Heart left ventricle (tissue), 16 donors: ENCODE data around the gene SKA2. TPM values are rescaled to one million over a fixed set of nuclear protein-coding genes. Genes with fewer than 3 reads are reported as not detected.

Experiments used
- ATAC-seq, 4 donors: fragments of 200-7000 bp; cut with Tn5 transposase; one replicate each; pipeline ENCODE4 v1.9.1; 2020 to 2022; ENCODE audit warnings: moderate library complexity in 4 of 4, mild to moderate bottlenecking in 3 of 4, moderate number of reproducible peaks in 1 of 4
- DNase-seq, 5 donors: peaks; one replicate each; pipeline ENCODE4 v3.0.0-alpha.2; 2020
- H3K27ac ChIP-seq, 12 donors: fragments of 200-600 bp; sonication (generic) in 4 of 12; one replicate each; pipeline versions ENCODE4 v1.5.0 to v1.8.0; 2016 to 2022; ENCODE audit warnings: mild to moderate bottlenecking in 2 of 12
- H3K27me3 ChIP-seq, 9 donors: fragments of 200-600 bp; sonication (generic) in 2 of 9; one replicate each; pipeline versions ENCODE4 v1.5.1 to v1.8.0; 2016 to 2022; ENCODE audit warnings: mild to moderate bottlenecking in 3 of 9
- H3K36me3 ChIP-seq, 9 donors: fragments of 200-600 bp; sonication (generic) in 2 of 9; one replicate each; pipeline versions ENCODE4 v1.5.0 to v1.8.0; 2018 to 2022; ENCODE audit warnings: mild to moderate bottlenecking in 2 of 9
- H3K4me1 ChIP-seq, 12 donors: fragments of 200-600 bp; sonication (generic) in 4 of 12; one replicate each; pipeline versions ENCODE4 v1.5.0 to v1.8.0; 2016 to 2022; ENCODE audit warnings: mild to moderate bottlenecking in 3 of 12
- H3K4me3 ChIP-seq, 12 donors: fragments of 200-600 bp; sonication (generic) in 4 of 12; one replicate each; pipeline versions ENCODE4 v1.5.0 to v1.8.0; 2017 to 2022; ENCODE audit warnings: mild to moderate bottlenecking in 9 of 12, moderate library complexity in 4 of 12
- H3K9me3 ChIP-seq, 12 donors: fragments of 200-600 bp; sonication (generic) in 4 of 12; one replicate each; pipeline versions ENCODE4 v1.5.0 to v1.8.0; 2016 to 2022; ENCODE audit warnings: mild to moderate bottlenecking in 1 of 12
- CTCF ChIP-seq, 12 donors: fragments of 200-600 bp; sonication (generic) in 4 of 12; IDR thresholded peaks; one replicate each; pipeline versions ENCODE4 v1.5.0 to v1.8.0; 2018 to 2022; ENCODE audit warnings: antibody characterized with exemption in 12 of 12, mild to moderate bottlenecking in 5 of 12
- POLR2A ChIP-seq, 2 donors: fragments of 450-650 bp; IDR thresholded peaks; one replicate each; pipeline ENCODE4 v1.6.1; 2017; ENCODE audit warnings: antibody characterized with exemption in 2 of 2, mild to moderate bottlenecking in 2 of 2, moderate library complexity in 2 of 2
- WGBS, 4 donors: extraction: QIAGEN DNeasy Blood & Tissue Kit in 2 of 4; methylation state at CpG; one replicate each; pipeline versions ENCODE4 v1.1.5 to v1.1.7; 2013 to 2018; 5-methylcytosine and 5-hydroxymethylcytosine counted together
- intact Hi-C, 10 donors: fragments of 100-400 bp; cut with DNase I; formaldehyde crosslinking; loops; one replicate each; pipeline versions ENCODE4 v1.11.1 to v1.14.2; 2022
- polyA plus RNA-seq, 2 donors: library from polyadenylated mRNA; stranded (reverse); fragments of 200-250 nt; gene quantifications; one replicate each; pipeline ENCODE4 v1.2.3, GENCODE V29; 2013
- total RNA-seq, 9 donors: library from RNA; depleted of rRNA in 2 of 9; stranded (reverse); fragments of >200 nt in 2 of 9; fragmentation: NEBNext Ultra II Directional in 3 of 9; extraction: Animal tissue kit (Norgen Biotek cat#: 25700) in 3 of 9; gene quantifications; one replicate each; pipeline versions ENCODE4 v1.1.0 to v1.2.4, GENCODE V29; 2016 to 2023
- donor health status: ischemic (EF 13 %, LVEDD 7.1; RV severe dilation, severe dysfunction).
- donor health status: healthy with polysubstance abuse.
- donor health status: DM: no; HTN: yes; CAD: no.
- donor health status: DM: no; HTN: no; CAD: no.
- donor health status: ischemic (EF 25% LVEDD 6.9; RV normal size, moderate dysfunction).
- donor health status: ischemic (EF 25% LVEDD 5.7; RV mildly dilated, moderate dysfunction).
- donor health status: healthy.
- donor health status: DM: yes; HTN: yes; CAD: no.
- donor health status: ischemic (EF 35%, LVEDD 5.7; RV mildly dilated, moderate dysfunction).
- donor health status: nonischemic (EF 11% LVEDD 7.7; RV severe dilation, severe dysfunction).
- donor health status: DM: yes; HTN: yes; CAD: no.
- donor health status: PGD.
- donor health status: ischemic (EF 29% LVEDD 5.4; RV normal size, mild dysfunction).
- donor health status: nonischemic (EF 23%, LVEDD 6.1; RV moderate dilation, normal function).

Gene SKA2
- total and polyA plus RNA-seq, 11 donors = 23.7 to 52.3 (median 39.1) TPM

GRCh38 chr17:59124665-59125064 is 30.3 kb downstream of the SKA2 start:
- ATAC-seq (no peak), DNase-seq (no peak)
- no peak for TF ChIP-seq POLR2A (IDR thresholded peaks at IDR 0.05)
- no peak for TF ChIP-seq CTCF (IDR thresholded peaks at IDR 0.05)
- Histone ChIP-seq H3K9me3 (no peaks in the 10 kb centered on the region), H3K4me1 (no peaks in the 10 kb centered on the region), H3K27me3 (no peaks in the 10 kb centered on the region), H3K36me3 (peaks cover 0 to 44% (median 31%) of the 10 kb centered on the region in 9 donors), H3K4me3 (no peak overlapping the region), H3K27ac (no peak overlapping the region)
- intact Hi-C loops = no loop called here
- 88 to 99% (median 97%) methylated on average over 6 of the region's 6 CpGs for WGBS, 4 donors

- Histone ChIP-seq H3K27me3 (no peaks in the 10 kb centered on the region), H3K4me3 (no peak overlapping the region), H3K4me1 (no peaks in the 10 kb centered on the region), H3K9me3 (no peaks in the 10 kb centered on the region), H3K27ac (no peak overlapping the region), H3K36me3 (peaks cover 0 to 49% (median 40%) of the 10 kb centered on the region in 9 donors)
- TF ChIP-seq POLR2A (IDR thresholded peaks at IDR 0.05) (no peak), CTCF (IDR thresholded peaks at IDR 0.05) (no peak)
- intact Hi-C loops = no loop called here
- ATAC-seq = no peak
- WGBS, 4 donors = 94 to 100% (median 97%) methylated on average over 9 of the region's 9 CpGs
- DNase-seq = no peak
Observed at GRCh38 chr17:59121901-59122480, 33.0 kb downstream of the SKA2 start.

GRCh38 chr17:59115474-59115873 is 39.5 kb downstream of the SKA2 start:
- ATAC-seq (no peak), DNase-seq (no peak)
- no peak overlapping the region for H3K27ac ChIP-seq
- WGBS, 4 donors = 88 to 92% (median 92%) methylated on average over 9 of the region's 9 CpGs
- TF ChIP-seq CTCF (IDR thresholded peaks at IDR 0.05) = no peak
- no peaks in the 10 kb centered on the region for H3K9me3 ChIP-seq
- H3K27me3 ChIP-seq = no peaks in the 10 kb centered on the region
- peaks cover 0 to 66% (median 52%) of the 10 kb centered on the region in 9 donors for H3K36me3 ChIP-seq
- intact Hi-C loops = no loop called here
- H3K4me1 ChIP-seq = no peaks in the 10 kb centered on the region
- H3K4me3 ChIP-seq = no peak overlapping the region

- H3K4me3 ChIP-seq = no peak overlapping the region
- 82 to 92% (median 86%) methylated on average over 3 of the region's 3 CpGs for WGBS, 4 donors
- no peak for ATAC-seq
- peaks cover 0 to 33% (median 24%) of the 10 kb centered on the region in 9 donors for H3K36me3 ChIP-seq
- intact Hi-C loops = no loop called here
- TF ChIP-seq CTCF (IDR thresholded peaks at IDR 0.05) (no peak), POLR2A (IDR thresholded peaks at IDR 0.05) (no peak)
- H3K27me3 ChIP-seq = no peaks in the 10 kb centered on the region
- peaks cover 0 to 14% (median 5%) of the 10 kb centered on the region in 12 donors for H3K4me1 ChIP-seq
- no peaks in the 10 kb centered on the region for H3K9me3 ChIP-seq
- H3K27ac ChIP-seq = no peak overlapping the region
- no peak for DNase-seq
Observed at GRCh38 chr17:59111539-59111938, 43.4 kb downstream of the SKA2 start.
